Neural progenitor cell (in vitro differentiated cells): Measurements from ENCODE around the gene SMS.

Source experiments
- CTCF ChIP-seq: fragments of 200-600 bp; sonication (generic); IDR thresholded peaks from 2 replicates; pipeline ENCODE4 v1.5.1; 2017; ENCODE audit warnings: antibody characterized with exemption, mild to moderate bottlenecking
- EZH2 ChIP-seq: fragments of 200-600 bp; sonication (generic); IDR thresholded peaks from 2 replicates; pipeline ENCODE4 v1.6.1; 2017; ENCODE audit warnings: antibody characterized with exemption, mild to moderate bottlenecking, moderate library complexity
- EZH2phosphoT487 ChIP-seq: fragments of 200-600 bp; sonication (generic); IDR thresholded peaks from 2 replicates; pipeline ENCODE4 v1.6.1; 2017; ENCODE audit warnings: antibody characterized with exemption

DNA sequence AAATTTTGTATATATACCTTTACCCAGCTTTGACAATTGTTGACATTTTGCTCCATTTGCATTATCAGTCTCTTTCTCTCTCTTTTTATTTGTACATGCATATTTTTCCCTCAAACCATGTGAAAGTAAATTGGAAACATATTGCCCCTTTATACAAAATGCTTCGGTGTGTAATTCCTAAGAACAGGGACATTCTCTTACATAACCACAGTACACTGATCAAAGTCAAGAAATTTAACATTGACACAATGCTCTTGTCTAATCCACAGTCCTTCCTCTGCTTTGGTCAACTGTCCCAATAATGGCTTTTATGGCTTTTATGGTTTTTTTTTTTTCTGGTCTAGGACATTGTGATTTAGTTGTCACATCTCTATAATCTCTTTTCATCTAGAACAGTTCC lies 9.5 kb upstream of the SMS start:
- TF ChIP-seq CTCF (no peak), EZH2phosphoT487 (no peak), EZH2 (no peak)
